K562 (cell line): Measurements from ENCODE around the gene ARFGEF3. TPM values are rescaled to one million over a fixed set of nuclear protein-coding genes. Genes with fewer than 3 reads are reported as not detected.

Experiments
- ATAC-seq: fragments of 200-7000 bp; cut with Tn5 transposase; 3 replicates; pipeline ENCODE4 v1.9.1; 2020; ENCODE audit warnings: moderate library complexity
- BruUV-seq: library from RNA; stranded (reverse); fragments of 400-500 nt; replicated peaks from 2 replicates; lab custom pipeline; 2021; lab: Mats Ljungman, UMichigan
- CTCF ChIA-PET: fragments of 300-600 bp; formaldehyde crosslinking; extraction: SDS; loops from one replicate; lab custom pipeline; 2021; ENCODE audit warnings: low intra/inter-chr PET ratio; lab: Yijun Ruan, JAX
- POLR2A ChIA-PET: fragments of 300-600, 350-650 bp; sonication (Branson Sonifier 250); formaldehyde crosslinking; extraction: SDS; loops from one replicate; lab custom pipeline; 2021; ENCODE audit warnings: antibody characterized with exemption, inconsistent platforms; lab: Yijun Ruan, JAX
- DNase-seq, 4 experiments: peaks; one replicate each; pipeline versions ENCODE4 v3.0.0 to v3.0.0-alpha.2; 2011 to 2018; ENCODE audit warnings: low spot score in 3 of 4, mixed read lengths in 3 of 4; ENCODE audit errors: extremely low read depth in 1 of 4
- FAIRE-seq: peaks from 2 replicates; lab custom pipeline; 2011; peaks lifted over from hg19 to GRCh38; lab: Jason Lieb, UNC
- H2AFZ ChIP-seq: 2 replicates; pipeline ENCODE4 v1.6.0; 2011; ENCODE audit warnings: low read depth, low read length, control low read depth, inconsistent platforms
- H3K27ac ChIP-seq: fragments of 200-600 bp; 3 replicates; pipeline ENCODE4 v1.8.0; 2011; ENCODE audit warnings: low read depth, mild to moderate bottlenecking, control low read depth, inconsistent platforms, low read length, moderate library complexity, mixed read lengths; ENCODE audit errors: extremely low read depth
- H3K27me3 ChIP-seq, 2 experiments: fragments of 300-600 bp in 1 of 2; 2 replicates in 1 of 2; 3 replicates in 1 of 2; pipeline versions ENCODE4 v1.6.0 to v1.8.0; 2011; ENCODE audit warnings: inconsistent platforms in 2 of 2, low read length in 2 of 2, mild to moderate bottlenecking in 1 of 2, mixed read lengths in 1 of 2, moderate library complexity in 1 of 2; ENCODE audit not compliant: control insufficient read depth in 2 of 2, insufficient read depth in 2 of 2
- H3K36me3 ChIP-seq: fragments of 300-600 bp; 3 replicates; pipeline ENCODE4 v1.8.0; 2011; ENCODE audit warnings: mild to moderate bottlenecking, low read length, inconsistent platforms; ENCODE audit not compliant: control insufficient read depth, insufficient read depth
- H3K4me1 ChIP-seq, 2 experiments: fragments of 200-600 bp in 1 of 2; replicated peaks in 1 of 2; 2 replicates in 1 of 2; 3 replicates in 1 of 2; pipeline versions ENCODE4 v1.5.1 to v1.8.0; 2011; ENCODE audit warnings: inconsistent platforms in 2 of 2, low read length in 2 of 2, mild to moderate bottlenecking in 1 of 2, mixed read lengths in 1 of 2, moderate library complexity in 1 of 2; ENCODE audit not compliant: control insufficient read depth in 2 of 2, insufficient read depth in 2 of 2
- H3K4me2 ChIP-seq: 2 replicates; pipeline ENCODE4 v1.6.1; 2011; ENCODE audit warnings: low read length, control low read depth, inconsistent platforms, mixed read lengths; ENCODE audit not compliant: insufficient read depth
- H3K4me3 ChIP-seq: fragments of 200-600 bp; sonication (generic), shearing (Covaris generic); 2 replicates; pipeline ENCODE4 v1.5.1; 2016; ENCODE audit warnings: control low read depth, inconsistent platforms
- H3K79me2 ChIP-seq: fragments of 200-600 bp; 3 replicates; pipeline ENCODE4 v1.8.0; 2011; ENCODE audit warnings: low read length, inconsistent platforms; ENCODE audit not compliant: control insufficient read depth, insufficient read depth
- H3K9ac ChIP-seq, 2 experiments: 2 replicates each; pipeline versions ENCODE4 v1.6.0 to v1.6.1; 2011; ENCODE audit warnings: low read depth in 2 of 2, low read length in 2 of 2, control low read depth in 1 of 2, inconsistent platforms in 1 of 2, mild to moderate bottlenecking in 1 of 2, mixed read lengths in 1 of 2; ENCODE audit not compliant: insufficient read depth in 1 of 2
- H3K9me1 ChIP-seq: one replicate; pipeline ENCODE4 v1.6.0; 2011; ENCODE audit warnings: inconsistent platforms, mild to moderate bottlenecking, low read length, moderate library complexity; ENCODE audit not compliant: control insufficient read depth, insufficient read depth
- H3K9me3 ChIP-seq: replicated peaks from 2 replicates; pipeline ENCODE4 v1.5.1; 2011; ENCODE audit warnings: low read depth, low read length, inconsistent platforms; ENCODE audit not compliant: control insufficient read depth, insufficient read depth
- H4K20me1 ChIP-seq: replicated peaks from 2 replicates; pipeline ENCODE4 v1.6.1; 2011; ENCODE audit warnings: low read length, inconsistent platforms, mixed read lengths; ENCODE audit not compliant: control insufficient read depth, insufficient read depth
- CREM ChIP-seq: IDR thresholded peaks from 2 replicates; pipeline ENCODE4 v1.6.1; 2014; ENCODE audit warnings: antibody characterized with exemption, low read depth
- NFIX ChIP-seq: fragments of 250-450 bp; sonication (Bioruptor Pico); IDR thresholded peaks from 2 replicates; pipeline ENCODE4 v1.4.0; 2020; ENCODE audit warnings: low read depth, mild to moderate bottlenecking, moderate library complexity
- RBM22 ChIP-seq: fragments of 200-400 bp; formaldehyde crosslinking; IDR thresholded peaks from 2 replicates; pipeline ENCODE4 v1.6.1; 2018; ENCODE audit warnings: low read length, low read depth; ENCODE audit not compliant: poor library complexity, severe bottlenecking
- U2AF2 ChIP-seq: fragments of 200-400 bp; formaldehyde crosslinking; optimal IDR thresholded peaks from 2 replicates; pipeline ENCODE3; 2017; ENCODE audit warnings: low read depth, mild to moderate bottlenecking, low read length
- USF2 ChIP-seq: sonication (generic); formaldehyde crosslinking; IDR thresholded peaks from 2 replicates; pipeline ENCODE4 v1.5.0; 2020; ENCODE audit warnings: missing genetic modification reagents
- WHSC1 ChIP-seq: IDR thresholded peaks from one replicate; pipeline ENCODE4 v1.6.1; 2012; ENCODE audit warnings: low read length, control low read depth, inconsistent platforms
- ZNF57 ChIP-seq: fragments of 450-650 bp; formaldehyde crosslinking; IDR thresholded peaks from 2 replicates; pipeline ENCODE4 v1.4.0; 2020; ENCODE audit warnings: mild to moderate bottlenecking, moderate library complexity
- ZZZ3 ChIP-seq: fragments of 450-650 bp; IDR thresholded peaks from 2 replicates; pipeline ENCODE4 v1.6.1; 2016; ENCODE audit warnings: antibody characterized with exemption, mild to moderate bottlenecking, moderate library complexity
- WGBS: fragments of 100-300 bp; shearing (Covaris generic); methylation state at CpG from one replicate; pipeline ENCODE4 v1.1.6; 2016; ENCODE audit warnings: low coverage, mixed read lengths; ENCODE audit not compliant: insufficient coverage; ENCODE audit errors: missing lambda C conversion rate; 5-methylcytosine and 5-hydroxymethylcytosine counted together
- in situ Hi-C: fragments of 300-500 bp; cut with MboI; formaldehyde crosslinking; loops from 4 replicates; pipeline ENCODE4 v1.15.0; 2018; ENCODE audit warnings: inconsistent platforms, mixed read lengths
- intact Hi-C: fragments of 100-400 bp; cut with micrococcal nuclease; formaldehyde crosslinking; loops from 2 replicates; pipeline ENCODE4 v1.14.2; 2022
- polyA plus RNA-seq, 8 experiments: library from polyadenylated mRNA; depleted of rRNA in 4 of 8; stranded (reverse) in 5 of 8; unstranded in 3 of 8; fragments of >200 nt; fragmentation: Nextera tagmentation in 2 of 8; fragmentation: Illumina TruSeq in 1 of 8; extraction: Ambion mirVana in 2 of 8; extraction: Trizol in 1 of 8; gene quantifications; 2 replicates each; pipeline versions ENCODE4 v1.2.1 to v1.2.3, GENCODE V29; 2011 to 2014; ENCODE audit warnings: inconsistent platforms in 1 of 8, missing spikeins in 1 of 8
- total RNA-seq, 7 experiments: library from RNA; depleted of rRNA in 6 of 7; stranded (reverse); fragments of >200 nt in 6 of 7; fragmentation: Illumina TruSeq in 2 of 7; extraction: Trizol in 2 of 7; gene quantifications; 2 replicates each; pipeline versions ENCODE4 v1.2.1 to v1.2.3, GENCODE V29; 2011 to 2021; ENCODE audit warnings: low replicate concordance in 1 of 7
- TF ChIP-seq, protein P1 (sequence below), 2 experiments: fragments of 200-800 bp in 1 of 2; sonication (Bioruptor generic) in 1 of 2; sonication (generic) in 1 of 2; formaldehyde crosslinking in 1 of 2; IDR thresholded peaks in 1 of 2; conservative IDR thresholded peaks in 1 of 2; 2 replicates each; pipeline versions ENCODE4 v1.5.0 to v1.6.1; 2016 to 2020; ENCODE audit warnings: missing compliant biosample characterization in 1 of 2, missing genetic modification characterization in 1 of 2, missing genetic modification reagents in 1 of 2
- TF ChIP-seq, protein P2 (sequence below), 2 experiments: IDR thresholded peaks in 1 of 2; conservative IDR thresholded peaks in 1 of 2; 2 replicates each; pipeline ENCODE4 v1.6.1; 2016; ENCODE audit warnings: low read depth in 2 of 2, mild to moderate bottlenecking in 1 of 2, missing compliant biosample characterization in 1 of 2, missing genetic modification characterization in 1 of 2, moderate library complexity in 1 of 2

The ARFGEF3 gene
- total and polyA plus RNA-seq, 9 of the 15 experiments (the other 6 are each of a cell fraction or from before 2014, with no cell fraction given), result under 0.01 to 0.02 TPM; not detected in 7

- CTCF ChIA-PET, result no interaction called here
- Histone ChIP-seq H3K27ac (no peak within 1 kb of the TSS), H3K9me1 (no peaks in the 10 kb centered on the region), H3K27me3 (peaks cover 8 to 16% of the 10 kb centered on the region in 2 experiments; a peak in 4 of 5 replicates), H3K79me2 (no peaks in the 10 kb centered on the region), H3K4me3 (no peak within 1 kb of the TSS), H3K9me3 (no peaks in the 10 kb centered on the region), H3K36me3 (no peaks in the 10 kb centered on the region), H4K20me1 (no peaks in the 10 kb centered on the region), H3K4me2 (no peak within 1 kb of the TSS), H2AFZ (no peak within 1 kb of the TSS), H3K4me1 (peaks cover 0 to 2% of the 10 kb centered on the region in 2 experiments; a peak in 2 of 5 replicates), H3K9ac (no peak within 1 kb of the TSS)
- no peak for TF ChIP-seq ZZZ3
- no peak for TF ChIP-seq ZNF57
- TF ChIP-seq, protein P1, sequence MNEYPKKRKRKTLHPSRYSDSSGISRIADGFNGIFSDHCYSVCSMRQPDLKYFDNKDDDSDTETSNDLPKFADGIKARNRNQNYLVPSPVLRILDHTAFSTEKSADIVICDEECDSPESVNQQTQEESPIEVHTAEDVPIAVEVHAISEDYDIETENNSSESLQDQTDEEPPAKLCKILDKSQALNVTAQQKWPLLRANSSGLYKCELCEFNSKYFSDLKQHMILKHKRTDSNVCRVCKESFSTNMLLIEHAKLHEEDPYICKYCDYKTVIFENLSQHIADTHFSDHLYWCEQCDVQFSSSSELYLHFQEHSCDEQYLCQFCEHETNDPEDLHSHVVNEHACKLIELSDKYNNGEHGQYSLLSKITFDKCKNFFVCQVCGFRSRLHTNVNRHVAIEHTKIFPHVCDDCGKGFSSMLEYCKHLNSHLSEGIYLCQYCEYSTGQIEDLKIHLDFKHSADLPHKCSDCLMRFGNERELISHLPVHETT (CRISPR knock-in tag; conservative IDR thresholded peaks at IDR 0.05 in 1 of 2, IDR thresholded peaks at IDR 0.05 in 1 of 2), result no peak
- no peak for TF ChIP-seq U2AF2
- TF ChIP-seq NFIX (CRISPR knock-in tag), result no peak
- TF ChIP-seq CREM, result no peak
- TF ChIP-seq, protein P2, sequence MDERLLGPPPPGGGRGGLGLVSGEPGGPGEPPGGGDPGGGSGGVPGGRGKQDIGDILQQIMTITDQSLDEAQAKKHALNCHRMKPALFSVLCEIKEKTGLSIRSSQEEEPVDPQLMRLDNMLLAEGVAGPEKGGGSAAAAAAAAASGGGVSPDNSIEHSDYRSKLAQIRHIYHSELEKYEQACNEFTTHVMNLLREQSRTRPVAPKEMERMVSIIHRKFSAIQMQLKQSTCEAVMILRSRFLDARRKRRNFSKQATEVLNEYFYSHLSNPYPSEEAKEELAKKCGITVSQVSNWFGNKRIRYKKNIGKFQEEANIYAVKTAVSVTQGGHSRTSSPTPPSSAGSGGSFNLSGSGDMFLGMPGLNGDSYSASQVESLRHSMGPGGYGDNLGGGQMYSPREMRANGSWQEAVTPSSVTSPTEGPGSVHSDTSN (CRISPR knock-in tag; IDR thresholded peaks at IDR 0.05; ENCODE audit: low read depth), result no peak
- TF ChIP-seq, protein P2 (tag; conservative IDR thresholded peaks at IDR 0.05; ENCODE audit: low read depth), result no peak
- TF ChIP-seq WHSC1, result no peak
- no peak for TF ChIP-seq RBM22
- no peak for TF ChIP-seq USF2
- ATAC-seq, result no peak
- in situ Hi-C loops (no loop called here), intact Hi-C loops (no loop called here)
- BruUV-seq, result no TSS peak
- FAIRE-seq, result no peak
- WGBS, result 2% methylated on average over 6 of the region's 6 CpGs
- no peak for DNase-seq
- POLR2A ChIA-PET, result interaction anchor here (0.6 kb wide), 1 partner anchor 1383 kb away, joined by 3 read pairs; no protein-coding TSS in a partner anchor
These were observed 216.1 kb downstream of the ARFGEF3 start, which contains the start of gene SMIM28 for GRCh38 chr6:138377844-138378243. Gene SMIM28 (plus strand): TSS chr6:138377905. CDS start chr6:138378073, 168 bp downstream.
